Activated CD4-positive, alpha-beta memory T cell treated with anti-CD3 and anti-CD28 coated beads for 36 hours (primary cell): ENCODE measurements around the gene CDYL. TPM values are rescaled to one million over a fixed set of nuclear protein-coding genes. Genes with fewer than 3 reads are reported as not detected.

Source experiments
- CTCF ChIA-PET: fragments of 350-600 bp; sonication (Branson Sonifier 250); formaldehyde crosslinking; loops from one replicate; lab custom pipeline; 2021; ENCODE audit warnings: antibody characterized with exemption, inconsistent platforms; lab: Charles Lee
- POLR2A ChIA-PET: fragments of 350-600 bp; sonication (Branson Sonifier 250); formaldehyde crosslinking; loops from one replicate; lab custom pipeline; 2021; ENCODE audit warnings: antibody characterized with exemption; lab: Charles Lee
- DNase-seq: peaks from one replicate; pipeline ENCODE4 v3.0.0-alpha.2; 2020
- H3K27ac Mint-ChIP-seq: one replicate; pipeline ENCODE4 v1.8.0; 2021; ENCODE audit warnings: mixed read lengths
- H3K27me3 Mint-ChIP-seq: one replicate; pipeline ENCODE4 v1.8.0; 2021; ENCODE audit warnings: mixed read lengths
- H3K36me3 Mint-ChIP-seq: one replicate; pipeline ENCODE4 v1.8.0; 2021; ENCODE audit warnings: mixed read lengths
- H3K4me1 Mint-ChIP-seq: one replicate; pipeline ENCODE4 v1.8.0; 2021; ENCODE audit warnings: low read depth, mixed read lengths
- H3K4me3 Mint-ChIP-seq: one replicate; pipeline ENCODE4 v1.8.0; 2021; ENCODE audit warnings: mild to moderate bottlenecking, mixed read lengths
- H3K9me3 Mint-ChIP-seq: one replicate; pipeline ENCODE4 v1.8.0; 2021; ENCODE audit warnings: mixed read lengths
- intact Hi-C: fragments of 100-400 bp; cut with micrococcal nuclease; formaldehyde crosslinking; loops from one replicate; pipeline ENCODE4 v1.15.1; 2023
- total RNA-seq, 2 experiments: library from RNA; stranded (reverse); gene quantifications; one replicate each; pipeline ENCODE4 v1.2.3, GENCODE V29; 2021

Gene CDYL
- total RNA-seq, 2 experiments from 2014 or later, result 22.4 to 24.4 TPM

DNA sequence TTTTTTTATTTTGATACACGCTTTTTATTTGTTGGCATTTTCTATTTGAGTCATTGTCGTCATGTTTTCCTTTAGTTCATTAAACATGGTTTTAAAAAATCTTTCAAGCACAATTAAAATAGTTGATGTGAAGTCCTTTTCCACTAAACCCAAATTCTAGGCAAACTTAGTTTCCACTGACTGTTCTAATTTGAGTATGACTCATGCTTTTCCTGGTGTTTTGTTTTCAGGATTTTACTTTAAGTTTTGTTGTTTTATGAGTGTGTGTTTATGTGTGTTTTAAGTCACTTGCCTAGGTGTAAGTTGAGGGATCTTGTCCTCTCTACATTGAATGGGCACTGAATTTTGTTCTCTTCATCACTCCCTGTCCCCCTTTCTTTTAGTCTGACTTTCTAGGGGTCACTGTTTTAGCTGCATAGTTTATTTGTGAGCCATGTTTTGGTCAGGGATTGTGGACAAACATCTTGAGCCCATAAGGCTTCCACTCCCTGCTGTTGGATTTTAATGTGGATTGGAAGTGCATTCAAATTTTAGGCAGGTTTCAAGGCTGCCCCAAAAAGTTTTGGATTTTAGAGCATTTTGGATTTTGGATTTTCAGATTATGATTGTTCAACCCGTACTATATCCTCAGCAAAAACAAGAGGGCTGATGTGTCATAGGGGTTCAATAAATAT, 94.8 kb downstream of the CDYL start:
- intact Hi-C loops, result no loop called here
- H3K27me3 Mint-ChIP-seq, result no peaks in the 10 kb centered on the region
- DNase-seq, result no peak
- peaks cover 19% of the 10 kb centered on the region for H3K9me3 Mint-ChIP-seq
- peaks cover 19% of the 10 kb centered on the region for H3K36me3 Mint-ChIP-seq
- no peak overlapping the region for H3K4me3 Mint-ChIP-seq
- ChIA-PET POLR2A (no interaction called here), CTCF (interaction anchor here (0.9 kb wide), 1 partner anchor 9 kb away, joined by 3 read pairs; no protein-coding TSS in a partner anchor)
- H3K4me1 Mint-ChIP-seq, result peaks cover 34% of the 10 kb centered on the region
- no peak overlapping the region for H3K27ac Mint-ChIP-seq

DNA sequence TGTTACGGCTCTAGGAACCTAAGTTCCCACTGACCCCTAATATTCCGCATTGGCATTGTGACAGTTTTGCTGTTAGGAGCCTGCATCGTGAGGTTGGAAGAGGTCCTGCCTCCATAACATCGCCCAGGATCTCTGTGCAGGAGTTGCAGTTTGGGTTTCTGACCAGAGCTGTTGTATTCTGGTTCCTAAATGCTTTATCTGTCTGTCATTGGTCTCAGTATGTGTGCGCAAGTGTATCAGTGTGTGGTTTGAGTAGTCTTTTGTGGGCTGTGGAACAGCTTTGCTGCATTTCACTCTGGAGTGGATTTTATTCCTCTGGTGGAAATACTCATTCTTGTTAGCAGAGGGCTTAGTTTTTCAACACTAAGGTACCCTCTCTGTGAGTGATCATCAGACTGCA, 95.6 kb downstream of the CDYL start:
- no peaks in the 10 kb centered on the region for H3K27me3 Mint-ChIP-seq
- peaks cover 34% of the 10 kb centered on the region for H3K4me1 Mint-ChIP-seq
- DNase-seq, result no peak
- POLR2A ChIA-PET, result no interaction called here
- no peak overlapping the region for H3K27ac Mint-ChIP-seq
- intact Hi-C loops, result no loop called here
- peaks cover 16% of the 10 kb centered on the region for H3K36me3 Mint-ChIP-seq
- no peak overlapping the region for H3K4me3 Mint-ChIP-seq
- peaks cover 12% of the 10 kb centered on the region for H3K9me3 Mint-ChIP-seq
- CTCF ChIA-PET, result no interaction called here

DNA sequence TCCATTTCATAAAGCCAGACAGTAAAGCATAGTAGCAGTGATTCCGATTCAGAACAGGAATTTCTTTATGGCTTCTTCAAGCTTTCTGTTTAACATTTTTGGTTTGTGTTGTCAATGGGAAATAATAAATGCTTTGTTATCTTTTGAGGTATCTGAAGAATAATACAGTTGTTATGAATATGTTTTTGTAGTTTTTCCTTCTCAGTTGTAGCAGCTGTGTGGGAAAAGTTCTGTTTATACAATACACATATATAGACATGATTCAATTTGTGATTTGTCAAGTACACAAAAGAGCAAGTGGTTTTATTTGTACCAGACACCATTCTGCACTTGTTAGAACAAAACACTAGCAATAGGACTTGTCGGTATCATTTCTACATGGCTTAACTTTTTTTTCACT, 96.6 kb downstream of the CDYL start:
- Mint-ChIP-seq H3K4me3 (no peak overlapping the region), H3K36me3 (peaks cover 8% of the 10 kb centered on the region), H3K4me1 (peaks cover 37% of the 10 kb centered on the region), H3K27ac (no peak overlapping the region), H3K27me3 (no peaks in the 10 kb centered on the region), H3K9me3 (peaks cover 2% of the 10 kb centered on the region)
- intact Hi-C loops, result no loop called here
- CTCF ChIA-PET, result no interaction called here
- POLR2A ChIA-PET, result no interaction called here
- no peak for DNase-seq

DNA sequence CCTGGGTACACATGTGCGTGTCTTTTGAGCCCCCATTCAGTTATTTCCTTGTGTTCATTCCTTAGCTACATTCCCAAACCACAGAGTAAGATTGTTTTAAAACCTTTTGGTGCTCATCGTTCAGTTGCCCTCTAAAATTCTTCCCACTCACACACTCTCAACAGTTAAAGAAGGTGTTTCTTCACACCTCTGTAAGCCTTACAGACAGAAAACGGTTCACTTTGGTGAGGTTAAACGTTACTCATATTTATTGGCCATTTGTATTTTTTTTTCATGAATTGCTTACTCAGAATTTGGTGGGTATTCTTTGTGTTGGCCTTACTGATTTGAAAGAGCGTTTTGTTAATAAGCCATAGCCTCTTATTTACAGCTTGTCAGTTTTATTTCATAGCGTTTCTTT, 97.7 kb downstream of the CDYL start:
- Mint-ChIP-seq H3K4me1 (peaks cover 37% of the 10 kb centered on the region), H3K27ac (no peak overlapping the region), H3K4me3 (no peak overlapping the region), H3K36me3 (peaks cover 6% of the 10 kb centered on the region), H3K9me3 (no peaks in the 10 kb centered on the region), H3K27me3 (no peaks in the 10 kb centered on the region)
- POLR2A ChIA-PET, result no interaction called here
- no peak for DNase-seq
- CTCF ChIA-PET, result no interaction called here
- intact Hi-C loops, result no loop called here

DNA sequence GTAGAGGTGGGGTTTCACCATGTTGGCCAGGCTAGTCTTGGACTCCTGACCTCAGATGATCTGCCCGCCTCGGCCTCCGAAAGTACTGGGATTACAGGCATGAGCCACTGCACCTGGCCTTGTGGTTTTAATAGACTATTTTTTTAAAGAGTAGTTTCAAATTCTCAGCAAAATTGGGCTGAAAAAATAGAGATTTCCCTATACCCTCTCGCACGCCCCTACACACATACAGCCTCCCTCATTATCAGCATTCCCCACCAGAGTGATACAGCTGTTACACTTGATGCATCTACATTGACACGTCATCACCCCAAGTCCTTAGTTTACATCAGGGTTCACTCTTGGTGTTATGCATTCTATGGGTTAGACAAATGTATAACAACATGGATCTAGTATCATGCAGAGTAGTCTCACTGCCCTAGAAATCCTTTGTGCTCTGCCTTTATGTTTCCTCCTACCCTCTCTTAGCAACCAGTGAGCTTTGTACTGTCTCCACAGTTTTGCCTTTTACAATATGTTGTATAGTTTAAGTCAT, 103.6 kb downstream of the CDYL start:
- peaks cover 25% of the 10 kb centered on the region for H3K4me1 Mint-ChIP-seq
- no peak overlapping the region for H3K4me3 Mint-ChIP-seq
- ChIA-PET CTCF (no interaction called here), POLR2A (no interaction called here)
- no peak overlapping the region for H3K27ac Mint-ChIP-seq
- no peaks in the 10 kb centered on the region for H3K27me3 Mint-ChIP-seq
- DNase-seq, result no peak
- no peaks in the 10 kb centered on the region for H3K36me3 Mint-ChIP-seq
- intact Hi-C loops, result no loop called here
- H3K9me3 Mint-ChIP-seq, result no peaks in the 10 kb centered on the region

DNA sequence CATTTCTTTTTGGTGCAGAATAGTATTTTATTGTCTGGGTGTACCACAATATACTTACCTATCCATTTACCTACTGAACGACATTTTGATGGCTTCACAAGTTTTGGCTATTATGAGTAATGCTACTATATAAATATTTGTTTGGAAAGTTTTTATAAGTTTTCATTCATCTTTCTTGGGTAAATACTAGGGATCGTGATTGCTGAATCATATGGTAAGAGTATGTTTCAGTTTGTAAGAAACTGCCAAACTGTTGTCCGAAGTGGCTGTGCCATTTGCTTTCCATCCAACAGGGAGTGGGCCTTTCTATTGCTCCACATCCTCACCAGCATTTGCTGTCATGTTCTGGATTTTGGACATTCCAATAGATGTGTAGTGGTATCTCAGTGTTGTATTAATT, 104.2 kb downstream of the CDYL start:
- Mint-ChIP-seq H3K4me3 (no peak overlapping the region), H3K27ac (no peak overlapping the region), H3K9me3 (no peaks in the 10 kb centered on the region), H3K4me1 (peaks cover 23% of the 10 kb centered on the region), H3K36me3 (no peaks in the 10 kb centered on the region), H3K27me3 (no peaks in the 10 kb centered on the region)
- DNase-seq, result no peak
- ChIA-PET POLR2A (no interaction called here), CTCF (no interaction called here)
- intact Hi-C loops, result no loop called here

DNA sequence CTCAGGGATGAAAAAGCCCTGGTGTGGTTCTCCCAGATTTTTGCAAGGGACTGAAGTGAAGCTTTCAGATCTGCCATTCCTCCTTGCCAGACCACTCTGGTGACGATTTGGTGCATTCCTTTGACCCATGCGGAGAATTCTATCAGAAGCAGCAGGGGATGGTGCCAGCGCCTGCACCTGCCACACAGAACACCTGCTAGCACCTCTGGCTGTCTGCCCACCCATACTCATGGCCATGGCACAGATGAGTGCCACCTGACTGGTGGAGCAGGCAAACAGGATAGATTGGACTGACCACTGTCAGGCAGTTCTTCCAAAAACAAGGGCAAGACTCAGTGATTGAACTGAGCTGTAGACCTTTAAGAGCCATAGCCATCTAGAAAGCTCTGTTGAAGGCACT, 107.1 kb downstream of the CDYL start:
- H3K4me3 Mint-ChIP-seq, result no peak overlapping the region
- peaks cover 37% of the 10 kb centered on the region for H3K4me1 Mint-ChIP-seq
- intact Hi-C loops, result no loop called here
- ChIA-PET POLR2A (no interaction called here), CTCF (no interaction called here)
- H3K27ac Mint-ChIP-seq, result no peak overlapping the region
- H3K27me3 Mint-ChIP-seq, result no peaks in the 10 kb centered on the region
- H3K36me3 Mint-ChIP-seq, result no peaks in the 10 kb centered on the region
- DNase-seq, result no peak
- no peaks in the 10 kb centered on the region for H3K9me3 Mint-ChIP-seq

DNA sequence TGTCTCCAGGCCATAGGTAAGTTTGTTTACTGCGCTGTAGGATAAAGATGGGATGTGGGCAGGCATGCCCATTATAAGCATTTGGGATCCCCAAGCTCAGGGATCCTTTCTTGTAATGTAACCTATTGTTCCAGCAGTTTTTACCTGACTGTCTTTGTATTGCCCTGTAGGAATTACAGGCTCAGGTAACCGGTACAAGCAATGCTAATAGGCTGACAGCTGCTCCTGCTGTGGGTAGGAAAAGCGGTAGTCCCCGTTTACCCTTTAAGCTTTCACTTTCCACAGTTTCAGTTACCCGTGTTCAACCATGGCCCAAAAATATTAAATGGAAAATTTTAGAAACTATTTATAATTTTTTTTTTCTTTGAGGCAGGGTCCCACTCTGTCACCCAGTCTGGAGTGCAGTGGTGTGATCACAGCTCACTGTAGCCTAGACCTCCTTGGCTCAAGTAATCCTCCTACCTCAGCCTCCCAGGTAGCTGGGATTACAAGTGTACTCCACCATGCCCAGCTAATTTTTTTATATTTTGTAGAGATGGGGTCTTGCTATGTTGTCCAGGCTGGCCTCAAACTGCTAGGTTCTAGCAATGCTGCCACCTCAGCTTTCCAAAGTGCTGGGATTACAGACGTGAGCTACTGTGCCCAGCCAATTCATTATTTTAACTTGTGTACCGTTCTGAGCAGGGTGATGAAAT, 108.6 kb downstream of the CDYL start:
- CTCF ChIA-PET, result interaction anchor here (0.6 to 0.7 kb wide), 2 partner anchors 57 to 350 kb away, joined by 3 read pairs; no protein-coding TSS in a partner anchor

DNA sequence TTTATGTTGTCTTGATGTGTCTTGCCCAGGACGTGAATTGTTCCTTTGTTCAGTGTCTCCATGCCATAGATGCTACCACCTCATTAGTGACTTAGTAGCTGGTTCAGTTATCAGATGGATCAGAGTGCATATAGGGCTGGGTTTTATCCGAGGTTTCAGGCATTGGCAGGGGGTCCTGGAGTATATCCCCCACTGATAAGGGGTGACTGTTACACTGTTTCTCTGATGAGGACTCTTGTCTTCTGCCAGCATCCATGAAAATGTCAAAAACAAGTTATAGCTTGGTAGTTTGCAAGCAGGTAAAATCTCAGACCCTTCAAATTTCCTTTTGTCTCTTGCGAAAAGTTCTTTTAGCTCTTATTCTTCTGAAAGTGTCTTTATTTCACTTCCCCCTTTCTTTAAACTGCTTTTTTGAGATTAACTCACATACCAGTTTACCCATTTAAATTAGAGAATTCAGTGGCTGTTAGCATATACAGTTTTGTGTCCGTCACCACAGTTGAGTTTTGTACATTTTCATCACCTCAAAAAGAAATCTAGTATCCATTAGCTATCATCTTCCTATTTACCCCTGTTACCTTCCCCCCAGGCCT, 109.2 kb downstream of the CDYL start:
- intact Hi-C loops, result no loop called here
- no peak overlapping the region for H3K4me3 Mint-ChIP-seq
- H3K9me3 Mint-ChIP-seq, result no peaks in the 10 kb centered on the region
- peaks cover 44% of the 10 kb centered on the region for H3K4me1 Mint-ChIP-seq
- no peak overlapping the region for H3K27ac Mint-ChIP-seq
- ChIA-PET CTCF (no interaction called here), POLR2A (no interaction called here)
- H3K27me3 Mint-ChIP-seq, result no peaks in the 10 kb centered on the region
- no peaks in the 10 kb centered on the region for H3K36me3 Mint-ChIP-seq
- no peak for DNase-seq

More for the DNA sequence above, 108.6 kb downstream of the CDYL start:
- intact Hi-C loops, result no loop called here
- no peaks in the 10 kb centered on the region for H3K36me3 Mint-ChIP-seq
- DNase-seq, result no peak
- H3K9me3 Mint-ChIP-seq, result no peaks in the 10 kb centered on the region
- peaks cover 45% of the 10 kb centered on the region for H3K4me1 Mint-ChIP-seq
- no peak overlapping the region for H3K27ac Mint-ChIP-seq
- H3K27me3 Mint-ChIP-seq, result no peaks in the 10 kb centered on the region
- H3K4me3 Mint-ChIP-seq, result no peak overlapping the region
- POLR2A ChIA-PET, result no interaction called here

DNA sequence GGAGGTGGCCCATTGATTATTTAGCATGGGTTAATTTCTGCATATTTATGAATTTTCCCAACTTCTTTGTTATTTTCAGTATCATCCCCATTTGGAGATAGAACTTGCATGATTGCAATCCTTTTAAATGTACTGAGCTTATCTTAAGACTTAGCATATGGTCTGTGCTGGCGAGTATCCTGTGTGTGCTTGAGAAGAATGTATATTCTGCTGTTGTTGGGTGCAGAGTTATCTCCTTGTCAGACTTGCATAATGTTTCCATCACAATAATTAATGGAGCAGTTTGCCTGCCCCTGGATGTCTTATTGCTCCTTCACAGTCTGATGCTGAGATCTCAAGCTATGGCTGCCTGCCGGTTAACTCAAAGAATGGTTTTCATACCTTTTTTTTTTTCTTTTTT, 112.6 kb downstream of the CDYL start:
- no peak for DNase-seq
- Mint-ChIP-seq H3K9me3 (no peaks in the 10 kb centered on the region), H3K36me3 (peaks cover 16% of the 10 kb centered on the region), H3K27me3 (no peaks in the 10 kb centered on the region), H3K4me1 (peaks cover 34% of the 10 kb centered on the region), H3K4me3 (no peak overlapping the region), H3K27ac (no peak overlapping the region)
- CTCF ChIA-PET, result no interaction called here
- intact Hi-C loops, result no loop called here
- POLR2A ChIA-PET, result no interaction called here

DNA sequence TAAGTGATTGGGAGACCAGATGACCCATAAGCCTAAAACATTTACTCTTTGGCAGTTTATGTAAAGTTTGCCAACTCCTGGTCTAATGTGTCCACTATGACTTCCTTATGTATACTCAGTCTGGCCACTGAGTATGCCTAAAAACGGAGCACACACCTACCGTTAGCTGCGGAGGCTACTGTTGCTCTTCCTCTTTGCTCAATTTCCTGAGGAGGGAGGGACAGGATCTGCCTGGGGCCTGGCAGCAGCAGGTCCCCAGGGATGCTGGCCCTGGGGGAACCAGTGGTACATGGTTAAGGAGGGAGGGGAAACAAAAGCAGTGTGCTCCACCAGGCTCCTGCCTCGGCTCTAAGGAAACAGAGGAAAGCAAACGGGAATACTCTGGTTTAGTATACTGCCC, 113.5 kb downstream of the CDYL start:
- Mint-ChIP-seq H3K9me3 (no peaks in the 10 kb centered on the region), H3K4me1 (peaks cover 30% of the 10 kb centered on the region), H3K36me3 (peaks cover 24% of the 10 kb centered on the region), H3K27ac (no peak overlapping the region), H3K4me3 (no peak overlapping the region), H3K27me3 (no peaks in the 10 kb centered on the region)
- ChIA-PET POLR2A (no interaction called here), CTCF (no interaction called here)
- DNase-seq, result no peak
- intact Hi-C loops, result no loop called here

DNA sequence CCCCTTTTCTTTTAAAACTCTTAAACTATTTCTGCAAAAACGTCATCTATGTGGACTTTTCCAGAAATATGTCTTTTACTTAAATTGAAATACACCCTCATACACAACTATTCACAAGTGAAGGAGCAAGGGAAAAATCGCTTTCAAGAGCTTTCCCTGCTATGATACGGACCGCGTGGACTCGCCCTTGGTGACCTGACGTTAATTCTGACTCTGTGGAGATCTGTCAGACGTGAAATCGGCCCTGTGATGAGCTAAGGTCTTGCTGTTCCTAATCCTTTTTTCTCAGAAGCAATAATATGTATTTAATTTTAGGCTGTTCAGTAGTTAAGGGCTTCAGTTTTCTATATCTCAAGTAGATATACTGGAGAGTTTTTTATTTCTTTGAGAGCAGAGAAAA, 114.0 kb downstream of the CDYL start:
- intact Hi-C loops, result no loop called here
- no peak for DNase-seq
- Mint-ChIP-seq H3K9me3 (no peaks in the 10 kb centered on the region), H3K4me1 (peaks cover 30% of the 10 kb centered on the region), H3K4me3 (no peak overlapping the region), H3K36me3 (peaks cover 25% of the 10 kb centered on the region), H3K27me3 (no peaks in the 10 kb centered on the region), H3K27ac (no peak overlapping the region)
- ChIA-PET CTCF (no interaction called here), POLR2A (no interaction called here)
